8988T (cell line): ENCODE results near the gene DHRS3.
"Not testable (repeated sequence)": the region's sequence is repeated elsewhere in the genome, so short reads cannot be mapped to it uniquely, and the experiment has no call there.

ENCODE experiments used
- DNase-seq: peaks from one replicate; pipeline ENCODE4 v3.0.0; 2011

DHRS3 gene

DNA sequence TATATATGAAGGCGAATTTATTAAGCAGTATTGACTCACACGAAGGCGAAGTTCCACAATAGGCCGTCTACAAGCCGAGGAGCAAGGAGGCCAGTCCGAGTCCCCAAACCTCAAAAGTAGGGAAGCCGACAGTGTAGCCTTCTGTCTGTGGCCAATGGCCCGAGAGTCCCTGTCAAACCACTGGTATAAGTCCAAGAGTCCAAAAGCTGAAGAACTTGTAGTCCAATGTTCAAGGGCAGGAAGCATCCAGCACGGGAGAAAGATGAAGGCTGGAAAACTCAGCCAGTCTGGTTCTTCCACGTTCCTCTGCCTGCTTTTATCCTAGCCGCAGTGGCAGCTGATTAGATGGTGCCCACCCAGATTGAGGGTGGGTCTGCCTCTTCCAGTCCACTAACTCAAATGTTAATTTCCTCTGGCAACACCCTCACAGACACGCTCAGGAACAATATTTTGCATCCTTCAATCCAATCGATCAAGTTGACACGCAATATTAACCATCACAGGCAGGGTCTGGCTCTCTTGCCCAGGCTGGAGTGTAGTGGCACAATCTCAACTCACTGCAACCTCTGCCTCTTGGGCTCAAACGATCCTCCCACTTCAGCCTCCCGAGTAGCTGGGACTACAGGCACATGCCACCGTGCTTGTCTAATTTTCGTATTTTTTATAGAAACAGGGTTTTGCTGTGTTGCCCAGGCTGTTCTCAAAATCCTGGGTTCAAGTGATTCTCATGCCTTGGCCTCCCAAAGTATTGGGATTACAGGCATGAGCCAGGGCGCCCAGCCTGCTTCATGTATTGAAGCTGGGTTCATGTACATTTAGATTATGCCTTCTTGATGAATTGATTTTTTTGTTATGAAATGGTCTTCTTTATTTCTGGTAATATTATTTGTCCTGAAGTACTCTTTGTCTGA lies 85.3 kb downstream of the DHRS3 start:
- no peak for DNase-seq

DNA sequence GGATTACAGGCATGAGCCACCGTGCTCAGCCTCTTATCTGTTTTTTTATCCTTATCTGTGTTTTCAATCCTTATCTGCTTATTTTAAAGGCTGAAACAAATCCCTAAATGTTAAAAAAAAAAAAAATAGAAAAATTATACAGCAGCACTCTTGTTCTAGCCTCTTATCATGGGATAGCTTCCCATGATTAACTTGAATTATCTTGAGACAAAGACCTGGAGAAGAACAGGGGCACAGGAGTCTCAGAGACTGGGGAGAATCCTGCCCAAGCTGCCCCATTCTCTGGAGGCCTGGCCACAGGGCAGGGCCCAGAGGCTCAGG lies 86.9 kb downstream of the DHRS3 start:
- DNase-seq: no peak

- DNase-seq: no peak
These were observed 87.4 kb downstream of the DHRS3 start for GRCh38 chr1:12530462-12531178.

DNA sequence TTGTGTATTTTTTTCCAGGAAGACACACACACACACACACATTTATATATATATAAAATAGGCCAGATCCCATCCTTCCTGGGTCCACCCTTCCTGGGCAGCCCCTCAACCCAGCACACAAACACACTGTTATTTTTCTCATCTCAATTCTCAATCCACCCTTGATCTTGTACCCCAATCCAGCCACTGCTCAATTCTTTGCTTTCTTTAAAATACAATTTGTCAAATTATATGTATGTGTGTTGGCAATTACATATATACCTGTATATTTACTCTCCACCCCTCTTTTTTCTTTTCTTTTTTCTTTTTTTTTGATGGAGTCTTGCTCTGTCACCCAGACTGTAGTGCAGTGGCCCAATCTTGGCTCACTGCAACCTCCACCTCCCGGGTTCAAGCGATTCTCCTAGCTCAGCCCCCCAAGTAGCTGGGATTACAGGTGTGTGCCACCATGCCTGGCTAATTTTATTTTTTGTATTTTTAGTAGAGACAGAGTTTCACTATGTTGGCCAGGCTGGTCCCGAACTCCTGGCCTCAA lies 88.3 kb downstream of the DHRS3 start:
- no peak for DNase-seq

DNA sequence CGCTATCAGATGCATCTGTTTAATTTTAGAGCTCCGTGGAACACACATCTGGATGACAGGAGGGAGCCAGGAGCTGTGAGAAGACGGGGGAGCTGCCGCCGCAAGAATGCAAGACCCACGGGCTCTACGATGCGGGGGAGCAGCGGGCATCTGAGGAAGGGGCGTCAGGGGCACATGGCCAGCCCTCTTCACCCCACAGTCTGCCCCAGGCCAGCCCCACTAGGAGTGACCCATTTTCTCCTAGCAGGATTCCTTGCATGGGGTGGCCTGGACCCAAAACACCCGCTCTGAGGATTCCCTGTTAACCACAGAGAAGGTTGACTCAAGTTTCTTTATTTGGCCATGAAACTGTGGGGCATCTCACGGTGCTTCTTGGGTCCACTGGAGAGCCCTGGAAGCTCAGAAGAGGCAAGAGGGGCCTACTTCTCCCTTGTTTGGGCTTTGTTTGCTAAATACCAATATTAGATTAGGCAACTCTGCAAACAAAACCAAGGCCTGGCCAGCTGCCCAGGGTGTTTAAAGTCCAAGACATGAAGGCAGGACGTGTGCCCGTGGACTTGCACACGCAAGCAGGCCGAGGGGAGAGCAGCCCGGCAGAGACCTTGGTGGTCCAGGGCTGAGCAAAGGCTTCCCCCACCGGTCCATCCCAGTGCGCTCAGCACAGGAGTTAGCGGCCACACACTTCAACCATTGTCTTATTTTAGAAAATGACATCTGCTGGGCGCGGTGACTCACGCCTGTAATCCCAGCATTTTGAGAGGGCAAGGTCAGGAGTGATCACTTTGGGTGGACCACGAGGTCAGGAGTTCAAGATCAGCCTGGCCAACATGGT lies 89.8 kb downstream of the DHRS3 start:
- DNase-seq: no peak

DNA sequence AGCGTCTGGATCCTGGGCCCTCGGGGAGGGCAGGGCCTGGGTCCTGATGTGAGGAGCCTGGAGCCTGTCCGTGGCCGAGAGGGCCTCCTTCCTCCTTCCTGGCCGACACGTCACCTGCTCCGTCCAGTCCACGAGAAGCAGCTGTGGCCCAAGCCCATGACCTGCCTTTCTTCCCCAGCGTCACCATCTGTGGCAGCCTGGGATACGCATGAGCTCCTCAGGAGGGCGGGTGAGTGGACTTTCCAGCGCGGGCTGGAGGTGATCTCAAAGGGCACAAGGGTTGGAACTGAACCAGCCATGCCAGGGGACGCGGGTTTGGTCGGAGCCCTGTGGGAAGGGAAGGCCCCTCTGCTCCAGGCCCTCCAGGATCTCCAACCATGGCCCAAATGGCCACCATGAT lies 90.4 kb downstream of the DHRS3 start:
- no peak for DNase-seq

GRCh38 chr1:12525311-12526181 lies 92.5 kb downstream of the DHRS3 start:
- DNase-seq: no peak

- no peak for DNase-seq
These were observed 93.7 kb downstream of the DHRS3 start for GRCh38 chr1:12524266-12524665.

- DNase-seq: not testable (repeated sequence)
These were observed 95.2 kb downstream of the DHRS3 start for GRCh38 chr1:12522780-12523179.

- no peak for DNase-seq
These were observed 96.9 kb downstream of the DHRS3 start for GRCh38 chr1:12521096-12521495.

DNA sequence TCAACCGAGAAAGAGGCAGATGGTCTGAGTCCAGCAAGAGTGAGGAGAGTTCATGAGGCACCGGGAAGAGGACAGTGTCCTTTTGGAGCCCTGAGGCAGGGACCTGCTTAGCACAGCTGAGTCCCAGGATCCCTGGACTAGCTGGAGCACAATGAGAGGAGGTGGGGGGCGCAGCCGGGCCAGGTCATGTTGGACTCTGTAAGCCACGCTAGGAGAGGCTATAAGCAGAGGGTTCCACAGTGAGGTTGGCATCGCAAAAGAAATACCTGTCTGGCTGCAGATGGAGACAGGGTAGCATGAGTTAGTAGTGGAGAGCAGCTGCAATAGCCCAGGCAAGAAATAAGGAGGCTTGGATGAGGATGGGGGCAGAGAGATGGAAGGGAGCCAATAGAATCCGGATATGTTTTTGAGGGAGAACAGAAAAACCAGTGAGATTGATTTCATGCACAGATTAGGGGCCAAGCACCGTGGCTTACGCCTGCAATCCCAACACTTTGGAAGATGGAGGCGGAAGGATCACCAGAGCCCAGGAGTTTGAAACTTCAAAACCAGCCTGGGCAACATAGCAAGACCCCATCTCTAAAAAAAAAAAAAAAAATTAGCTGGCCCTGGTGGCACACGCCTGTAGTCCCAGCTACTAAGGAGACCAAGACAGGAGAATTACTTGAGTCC lies 98.2 kb downstream of the DHRS3 start:
- no peak for DNase-seq

DNA sequence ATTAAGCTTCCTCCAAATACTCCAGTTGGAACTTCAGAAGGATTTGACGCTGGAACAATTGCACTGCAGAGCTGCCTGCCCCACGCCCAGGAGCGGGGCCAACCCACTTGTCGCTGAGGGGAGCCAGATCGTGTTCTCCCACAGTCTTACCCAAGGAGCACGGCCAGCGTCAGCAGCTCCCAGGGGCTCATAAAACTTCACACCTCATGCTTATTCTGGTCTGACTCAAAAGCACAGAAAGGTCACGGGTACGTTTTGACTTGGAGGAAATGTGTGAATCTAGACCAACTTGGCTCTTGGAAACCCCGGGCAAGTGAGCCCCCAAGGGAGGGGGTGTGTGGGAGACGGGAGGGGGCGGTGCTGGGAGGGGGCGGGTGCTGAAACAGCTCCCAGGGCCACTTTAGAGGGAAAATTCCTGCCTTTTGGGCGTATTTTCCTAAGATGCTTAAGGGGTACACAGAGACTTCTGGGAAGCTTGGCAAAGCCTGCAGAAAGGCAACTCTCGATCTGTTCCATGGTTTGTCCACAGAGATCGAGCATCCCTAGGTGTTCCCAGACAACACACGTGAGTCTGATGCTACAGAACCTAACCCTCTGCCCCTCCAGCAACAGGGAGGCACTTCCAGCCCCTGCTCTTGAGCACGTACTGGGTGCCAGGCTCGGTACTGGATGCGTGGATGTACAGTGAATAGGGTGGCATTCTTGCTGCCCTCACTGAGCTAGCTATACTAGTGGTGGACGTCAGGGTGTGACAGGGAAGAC lies 98.9 kb downstream of the DHRS3 start:
- DNase-seq: no peak
